H9 (cell line): ENCODE data around the gene GALNT9. TPM values are rescaled to one million over a fixed set of nuclear protein-coding genes. Genes with fewer than 3 reads are reported as not detected.
A peak's percentile ranks its signal among the peaks of the same experiment; 100 is the strongest.
"Not testable (repeated sequence)": the region's sequence is repeated elsewhere in the genome, so short reads cannot be mapped to it uniquely, and the experiment has no call there.

Experiments
- DNase-seq: peaks from one replicate; pipeline ENCODE4 v3.0.0-alpha.2; 2017
- H2AFZ ChIP-seq: one replicate; pipeline ENCODE4 v1.6.1; 2013; ENCODE audit warnings: mild to moderate bottlenecking, low read length, control low read depth, moderate library complexity
- H2AK5ac ChIP-seq: 2 replicates; pipeline ENCODE4 v1.6.1; 2013; ENCODE audit warnings: low read length, control low read depth, mixed read lengths; ENCODE audit not compliant: insufficient read length
- H2BK120ac ChIP-seq: one replicate; pipeline ENCODE4 v1.6.1; 2013; ENCODE audit warnings: low read depth, mild to moderate bottlenecking, low read length, control low read depth, inconsistent platforms; ENCODE audit not compliant: poor library complexity, severe bottlenecking
- H2BK12ac ChIP-seq: 2 replicates; pipeline ENCODE4 v1.6.1; 2013; ENCODE audit warnings: low read length, control low read depth, mixed read lengths, low read depth; ENCODE audit not compliant: insufficient read length
- H2BK15ac ChIP-seq: 2 replicates; pipeline ENCODE4 v1.6.1; 2013; ENCODE audit warnings: low read depth, low read length, control low read depth
- H2BK20ac ChIP-seq: one replicate; pipeline ENCODE4 v1.6.1; 2013; ENCODE audit warnings: low read depth, mild to moderate bottlenecking, low read length, control low read depth, inconsistent platforms; ENCODE audit not compliant: poor library complexity, severe bottlenecking
- H2BK5ac ChIP-seq: 2 replicates; pipeline ENCODE4 v1.6.1; 2013; ENCODE audit warnings: low read length, control low read depth, mixed read lengths; ENCODE audit not compliant: insufficient read length
- H3K14ac ChIP-seq: 2 replicates; pipeline ENCODE4 v1.6.1; 2013; ENCODE audit warnings: low read length, control low read depth; ENCODE audit not compliant: insufficient read depth
- H3K18ac ChIP-seq: 2 replicates; pipeline ENCODE4 v1.6.1; 2013; ENCODE audit warnings: low read depth, mild to moderate bottlenecking, mixed read lengths, low read length, control low read depth; ENCODE audit not compliant: insufficient read length
- H3K23ac ChIP-seq: 2 replicates; pipeline ENCODE4 v1.6.1; 2013; ENCODE audit warnings: low read length, control low read depth, mixed read lengths, low read depth; ENCODE audit not compliant: insufficient read length
- H3K23me2 ChIP-seq: 2 replicates; pipeline ENCODE4 v1.6.1; 2013; ENCODE audit warnings: low read depth, mild to moderate bottlenecking, mixed read lengths, low read length, control low read depth; ENCODE audit not compliant: insufficient read length, poor library complexity, severe bottlenecking
- H3K27ac ChIP-seq: 2 replicates; pipeline ENCODE4 v1.5.1; 2013; ENCODE audit warnings: low read length, control low read depth, mixed read lengths, low read depth; ENCODE audit not compliant: insufficient read length
- H3K27me3 ChIP-seq: 2 replicates; pipeline ENCODE4 v1.6.1; 2013; ENCODE audit warnings: low read length, control low read depth, inconsistent platforms; ENCODE audit not compliant: insufficient read depth
- H3K4ac ChIP-seq: 2 replicates; pipeline ENCODE4 v1.6.1; 2013; ENCODE audit warnings: low read depth, mild to moderate bottlenecking, control low read depth, inconsistent platforms, low read length, moderate library complexity
- H3K4me1 ChIP-seq: 2 replicates; pipeline ENCODE4 v1.6.1; 2013; ENCODE audit warnings: low read length, control low read depth, inconsistent platforms; ENCODE audit not compliant: insufficient read depth
- H3K4me2 ChIP-seq: 2 replicates; pipeline ENCODE4 v1.6.1; 2013; ENCODE audit warnings: low read length, control low read depth, mixed read lengths; ENCODE audit not compliant: insufficient read length, insufficient read depth
- H3K56ac ChIP-seq: 2 replicates; pipeline ENCODE4 v1.6.1; 2013; ENCODE audit warnings: low read depth, mild to moderate bottlenecking, mixed read lengths, low read length, control low read depth; ENCODE audit not compliant: insufficient read length
- H3K79me1 ChIP-seq: 2 replicates; pipeline ENCODE4 v1.6.1; 2013; ENCODE audit warnings: low read depth, mild to moderate bottlenecking, moderate library complexity, low read length, control low read depth, inconsistent platforms; ENCODE audit not compliant: insufficient read depth, poor library complexity, severe bottlenecking
- H3K79me2 ChIP-seq: 2 replicates; pipeline ENCODE4 v1.6.1; 2013; ENCODE audit warnings: low read length, control low read depth, inconsistent platforms; ENCODE audit not compliant: insufficient read depth
- H3K9ac ChIP-seq: 2 replicates; pipeline ENCODE4 v1.6.1; 2013; ENCODE audit warnings: low read length, control low read depth, mixed read lengths; ENCODE audit not compliant: insufficient read length; ENCODE audit errors: extremely low read depth
- H3K9me3 ChIP-seq: one replicate; pipeline ENCODE4 v1.6.1; 2013; ENCODE audit warnings: low read depth, low read length, inconsistent platforms; ENCODE audit not compliant: control insufficient read depth
- H3T11ph ChIP-seq: one replicate; pipeline ENCODE4 v1.6.1; 2013; ENCODE audit warnings: mild to moderate bottlenecking, low read length, control low read depth, inconsistent platforms
- H4K20me1 ChIP-seq: one replicate; pipeline ENCODE4 v1.6.1; 2013; ENCODE audit not compliant: control insufficient read depth, insufficient read length, insufficient read depth
- H4K5ac ChIP-seq: 2 replicates; pipeline ENCODE4 v1.6.1; 2013; ENCODE audit warnings: low read depth, mild to moderate bottlenecking, mixed read lengths, low read length, control low read depth; ENCODE audit not compliant: insufficient read length
- H4K8ac ChIP-seq: replicated peaks from 2 replicates; pipeline ENCODE4 v1.6.1; 2013; ENCODE audit warnings: low read length, control low read depth, mixed read lengths, low read depth; ENCODE audit not compliant: insufficient read length
- H4K91ac ChIP-seq: 2 replicates; pipeline ENCODE4 v1.6.1; 2013; ENCODE audit warnings: low read depth, mild to moderate bottlenecking, moderate library complexity, mixed read lengths, low read length, control low read depth; ENCODE audit not compliant: insufficient read length
- H3K27ac Mint-ChIP-seq, 3 experiments: 2 replicates in 2 of 3; 3 replicates in 1 of 3; pipeline ENCODE4 v1.8.0; 2020 to 2021; ENCODE audit warnings: mixed read lengths in 3 of 3, mild to moderate bottlenecking in 1 of 3, moderate library complexity in 1 of 3
- H3K27me3 Mint-ChIP-seq: 2 replicates; pipeline ENCODE4 v1.8.0; 2021; ENCODE audit warnings: low read depth, mild to moderate bottlenecking, moderate library complexity, mixed read lengths
- H3K36me3 Mint-ChIP-seq, 3 experiments: 2 replicates in 2 of 3; 3 replicates in 1 of 3; pipeline ENCODE4 v1.8.0; 2020 to 2021; ENCODE audit warnings: low read depth in 3 of 3, mixed read lengths in 3 of 3; ENCODE audit not compliant: insufficient read depth in 1 of 3
- H3K4me1 Mint-ChIP-seq, 2 experiments: 2 replicates each; pipeline ENCODE4 v1.8.0; 2020; ENCODE audit warnings: mixed read lengths in 2 of 2
- H3K4me3 Mint-ChIP-seq, 2 experiments: 2 replicates in 1 of 2; 3 replicates in 1 of 2; pipeline ENCODE4 v1.8.0; 2020 to 2021; ENCODE audit warnings: mild to moderate bottlenecking in 2 of 2, mixed read lengths in 2 of 2, moderate library complexity in 1 of 2
- H3K9me3 Mint-ChIP-seq, 2 experiments: 2 replicates in 1 of 2; 3 replicates in 1 of 2; pipeline ENCODE4 v1.8.0; 2020; ENCODE audit warnings: mild to moderate bottlenecking in 2 of 2, mixed read lengths in 2 of 2, moderate library complexity in 1 of 2
- CTCF ChIP-seq: fragments of 200-600 bp; sonication (generic); conservative IDR thresholded peaks from 3 replicates; pipeline ENCODE4 v1.8.0; 2021; ENCODE audit warnings: antibody characterized with exemption, mild to moderate bottlenecking
- WGBS: extraction: QIAGEN DNeasy Blood & Tissue Kit; methylation state at CpG from one replicate; pipeline ENCODE4 v1.1.7; 2013; ENCODE audit warnings: missing lambda C conversion rate, low lambda C conversion rate, mixed read lengths; ENCODE audit not compliant: insufficient read length; ENCODE audit errors: extremely low coverage; 5-methylcytosine and 5-hydroxymethylcytosine counted together
- long read RNA-seq: library from polyadenylated mRNA; unstranded; transcript quantifications from one replicate; pipeline ENCODE4 v2.0.0, GENCODE V29; 2020
- total RNA-seq: library from RNA; stranded (reverse); gene quantifications from 2 replicates; pipeline ENCODE4 v1.2.1, GENCODE V29; 2021

The GALNT9 gene
- total RNA-seq, result 0.35 and 0.88 TPM in 2 replicates
- long read RNA-seq, partial matches to known transcripts, result 0 of 2 reads
- long read RNA-seq, other reads (novel, unspliced or antisense), result 2 of 2 reads

GRCh38 chr12:132329036-132329719, at the start of gene GALNT9:
TSS of gene GALNT9 (minus strand) at chr12:132329589. CDS start at chr12:132329203, 386 bp downstream.
- no peak within 1 kb of the TSS for H2BK5ac ChIP-seq
- no peak within 1 kb of the TSS for H2AFZ ChIP-seq
- no peak within 1 kb of the TSS for H2AK5ac ChIP-seq
- peaks cover 43% of the 10 kb centered on the region for H3K27me3 ChIP-seq
- no peak within 1 kb of the TSS for H3K27ac Mint-ChIP-seq
- H3K14ac ChIP-seq, result no peak within 1 kb of the TSS
- TF ChIP-seq CTCF, result no peak
- H3K9me3 Mint-ChIP-seq, result peaks cover 0 to 10% of the 10 kb centered on the region in 2 experiments; a peak in 3 of 5 replicates
- no peak within 1 kb of the TSS for H3K9ac ChIP-seq
- H2BK12ac ChIP-seq, result no peak within 1 kb of the TSS
- no peak within 1 kb of the TSS for H3K27ac ChIP-seq
- no peak within 1 kb of the TSS for H3K4ac ChIP-seq
- no peak within 1 kb of the TSS for H2BK120ac ChIP-seq
- H3K4me1 Mint-ChIP-seq, result peaks cover 5 to 16% of the 10 kb centered on the region in 2 experiments
- no peaks in the 10 kb centered on the region for H3K4me1 ChIP-seq
- no peaks in the 10 kb centered on the region for H4K20me1 ChIP-seq
- no peak within 1 kb of the TSS for H4K91ac ChIP-seq
- H2BK20ac ChIP-seq, result no peak within 1 kb of the TSS
- no peak within 1 kb of the TSS for H3K56ac ChIP-seq
- H3K79me1 ChIP-seq, result no peaks in the 10 kb centered on the region
- no CpG with 5 or more reads among the region's 86 CpGs for WGBS
- H3K9me3 ChIP-seq, result no peaks in the 10 kb centered on the region
- no peak within 1 kb of the TSS for H4K8ac ChIP-seq
- H3K4me3 Mint-ChIP-seq, result peak within 1 kb of the TSS; percentile 23 to 50; a peak in 3 of 5 replicates
- peak; percentile 72 for DNase-seq
- no peak within 1 kb of the TSS for H2BK15ac ChIP-seq
- no peak within 1 kb of the TSS for H4K5ac ChIP-seq
- no peaks in the 10 kb centered on the region for H3K23me2 ChIP-seq
- no peak within 1 kb of the TSS for H3K23ac ChIP-seq
- peaks cover 88% of the 10 kb centered on the region for H3K27me3 Mint-ChIP-seq
- H3K4me2 ChIP-seq, result peak within 1 kb of the TSS; percentile 16
- no peak within 1 kb of the TSS for H3K18ac ChIP-seq
- no peaks in the 10 kb centered on the region for H3K36me3 Mint-ChIP-seq
- no peak within 1 kb of the TSS for H3T11ph ChIP-seq
- H3K79me2 ChIP-seq, result no peaks in the 10 kb centered on the region

GRCh38 chr12:132379057-132379456, 49.7 kb upstream of the GALNT9 start:
- H3T11ph ChIP-seq, H2BK5ac ChIP-seq, H2BK20ac ChIP-seq, H3K4ac ChIP-seq, H3K4me2 ChIP-seq, H3K27ac ChIP-seq, H2AK5ac ChIP-seq, H4K91ac ChIP-seq, H3K9me3 Mint-ChIP-seq, H3K27ac Mint-ChIP-seq, H3K9me3 ChIP-seq, H3K56ac ChIP-seq, H2BK12ac ChIP-seq, H3K9ac ChIP-seq, H4K5ac ChIP-seq, H4K20me1 ChIP-seq, H3K79me2 ChIP-seq, H2BK15ac ChIP-seq, H3K4me1 ChIP-seq, H3K23me2 ChIP-seq, H3K18ac ChIP-seq, H3K4me3 Mint-ChIP-seq, H2AFZ ChIP-seq, H3K79me1 ChIP-seq, H4K8ac ChIP-seq, H3K36me3 Mint-ChIP-seq, H2BK120ac ChIP-seq, DNase-seq, H3K23ac ChIP-seq, H3K14ac ChIP-seq: not testable (repeated sequence)
- WGBS, result no CpG with 5 or more reads among the region's 6 CpGs
- Mint-ChIP-seq H3K4me1 (peaks cover 5 to 23% of the 10 kb centered on the region in 2 experiments), H3K27me3 (peaks cover 39% of the 10 kb centered on the region)
- peaks cover 74% of the 10 kb centered on the region for H3K27me3 ChIP-seq
